HCT116 (cell line): Measurements from ENCODE around the gene CDKN2A. TPM values are rescaled to one million over a fixed set of nuclear protein-coding genes. Genes with fewer than 3 reads are reported as not detected.

Experiments
- ATAC-seq: fragments of 200-7000 bp; cut with Tn5 transposase; 2 replicates; pipeline ENCODE4 v1.9.1; 2020; ENCODE audit warnings: mild to moderate bottlenecking, moderate library complexity
- BruUV-seq: library from RNA; stranded (reverse); fragments of 400-500 nt; replicated peaks from 2 replicates; lab custom pipeline; 2021; lab: Mats Ljungman, UMichigan
- CTCF ChIA-PET: fragments of 300-600 bp; sonication (Branson Sonifier 250); formaldehyde crosslinking; loops from one replicate; lab custom pipeline; 2021; ENCODE audit warnings: antibody characterized with exemption; lab: Charles Lee
- POLR2A ChIA-PET: fragments of 300-600, 350-600 bp; sonication (Branson Sonifier 250); formaldehyde crosslinking; loops from one replicate; lab custom pipeline; 2021; ENCODE audit warnings: antibody characterized with exemption; lab: Charles Lee
- RAD21 ChIA-PET, 2 experiments: fragments of 300-600 bp; sonication (Branson Sonifier 250); formaldehyde crosslinking; loops; one replicate each; lab custom pipeline; 2023; ENCODE audit warnings: low total read pairs in 2 of 2; ENCODE audit not compliant: uncharacterized antibody in 2 of 2, unreplicated experiment in 2 of 2, low non-redundant PET in 1 of 2; lab: Charles Lee
- DNase-seq: peaks from one replicate; pipeline ENCODE4 v3.0.0-alpha.2; 2010; ENCODE audit warnings: low read depth, low spot score
- H2AFZ ChIP-seq: fragments of 200-600 bp; shearing (Covaris generic), sonication (generic); 2 replicates; pipeline ENCODE4 v1.6.1; 2017; ENCODE audit warnings: low read depth, mixed run types, mixed read lengths, antibody characterized with exemption, low read length; ENCODE audit not compliant: poor library complexity, severe bottlenecking
- H3K27ac ChIP-seq: 2 replicates; pipeline ENCODE4 v1.5.1; 2012; ENCODE audit warnings: low read depth, low read length
- H3K27me3 ChIP-seq: fragments of 200-600 bp; sonication (generic); 2 replicates; pipeline ENCODE4 v1.6.1; 2016; ENCODE audit warnings: mixed run types, low read length, mixed read lengths; ENCODE audit not compliant: insufficient read depth
- H3K36me3 ChIP-seq, 2 experiments: fragments of 200-500 bp in 1 of 2; fragments of 200-600 bp in 1 of 2; sonication (Bioruptor generic) in 1 of 2; sonication (generic) in 1 of 2; 2 replicates each; pipeline versions ENCODE4 v1.5.1 to v1.6.1; 2014 to 2016; ENCODE audit warnings: low read length in 2 of 2, inconsistent platforms in 1 of 2, mixed read lengths in 1 of 2, mixed run types in 1 of 2; ENCODE audit not compliant: insufficient read depth in 2 of 2, control insufficient read depth in 1 of 2
- H3K4me1 ChIP-seq, 2 experiments: fragments of 200-600 bp in 1 of 2; sonication (generic) in 1 of 2; 2 replicates each; pipeline versions ENCODE4 v1.5.1 to v1.6.1; 2012 to 2017; ENCODE audit warnings: low read length in 2 of 2, inconsistent platforms in 1 of 2, mild to moderate bottlenecking in 1 of 2, mixed read lengths in 1 of 2, mixed run types in 1 of 2, moderate library complexity in 1 of 2; ENCODE audit not compliant: insufficient read depth in 2 of 2, control insufficient read depth in 1 of 2
- H3K4me2 ChIP-seq: fragments of 200-600 bp; sonication (generic); 2 replicates; pipeline ENCODE4 v1.6.1; 2017; ENCODE audit warnings: mixed run types, low read length, mixed read lengths
- H3K4me3 ChIP-seq, 2 experiments: fragments of 200-600 bp in 1 of 2; sonication (generic) in 1 of 2; replicated peaks in 1 of 2; 2 replicates each; pipeline ENCODE4 v1.5.1; 2011 to 2016; ENCODE audit warnings: low read length in 2 of 2, control low read depth in 1 of 2, low read depth in 1 of 2, mild to moderate bottlenecking in 1 of 2, mixed read lengths in 1 of 2, mixed run types in 1 of 2
- H3K79me2 ChIP-seq: fragments of 200-600 bp; sonication (generic); 2 replicates; pipeline ENCODE4 v1.6.1; 2017; ENCODE audit warnings: mild to moderate bottlenecking, mixed run types, low read length, moderate library complexity, mixed read lengths; ENCODE audit not compliant: insufficient read depth
- H3K9ac ChIP-seq: fragments of 200-600 bp; sonication (generic); 2 replicates; pipeline ENCODE4 v1.6.1; 2016; ENCODE audit warnings: low read length, mixed read lengths
- H3K9me2 ChIP-seq: fragments of 200-600 bp; sonication (generic), shearing (Covaris generic); 2 replicates; pipeline ENCODE4 v1.6.1; 2017; ENCODE audit warnings: mixed run types, mild to moderate bottlenecking, moderate library complexity; ENCODE audit not compliant: insufficient read depth
- H3K9me3 ChIP-seq, 2 experiments: fragments of 200-500 bp in 1 of 2; fragments of 200-600 bp in 1 of 2; sonication (Bioruptor generic) in 1 of 2; sonication (generic) in 1 of 2; 2 replicates each; pipeline ENCODE4 v1.6.1; 2014 to 2017; ENCODE audit warnings: low read length in 2 of 2, mixed read lengths in 2 of 2, inconsistent platforms in 1 of 2, low read depth in 1 of 2, mild to moderate bottlenecking in 1 of 2, mixed run types in 1 of 2, moderate library complexity in 1 of 2; ENCODE audit not compliant: control insufficient read depth in 1 of 2, insufficient read depth in 1 of 2
- H4K20me1 ChIP-seq: fragments of 200-600 bp; sonication (generic), shearing (Covaris generic); 2 replicates; pipeline ENCODE4 v1.6.1; 2017; ENCODE audit warnings: mixed run types, mild to moderate bottlenecking, moderate library complexity; ENCODE audit not compliant: insufficient read depth
- CEBPB ChIP-seq: IDR thresholded peaks from 2 replicates; pipeline ENCODE4 v1.6.1; 2012; ENCODE audit warnings: low read depth
- ELF1 ChIP-seq: IDR thresholded peaks from 2 replicates; pipeline ENCODE4 v1.6.1; 2012; ENCODE audit warnings: low read depth, borderline replicate concordance
- EZH2 ChIP-seq: fragments of 200-600 bp; sonication (generic); IDR thresholded peaks from 2 replicates; pipeline ENCODE4 v1.6.1; 2017; ENCODE audit warnings: antibody characterized with exemption, mixed run types
- EZH2phosphoT487 ChIP-seq: fragments of 200-600 bp; IDR thresholded peaks from 2 replicates; pipeline ENCODE4 v1.6.1; 2018; ENCODE audit warnings: antibody characterized with exemption, borderline replicate concordance
- JUND ChIP-seq: IDR thresholded peaks from 2 replicates; pipeline ENCODE4 v1.6.1; 2012
- POLR2A ChIP-seq: IDR thresholded peaks from 2 replicates; pipeline ENCODE4 v1.7.0; 2011; ENCODE audit warnings: borderline replicate concordance; ENCODE audit not compliant: insufficient read depth, insufficient read length; ENCODE audit errors: extremely low read depth
- RAD21 ChIP-seq: IDR thresholded peaks from 2 replicates; pipeline ENCODE4 v1.6.1; 2012; ENCODE audit warnings: low read depth, mild to moderate bottlenecking
- SIN3A ChIP-seq: IDR thresholded peaks from 2 replicates; pipeline ENCODE4 v1.6.1; 2012; ENCODE audit warnings: low read depth
- SP1 ChIP-seq: IDR thresholded peaks from 2 replicates; pipeline ENCODE4 v1.6.1; 2012; ENCODE audit warnings: low read depth
- SRF ChIP-seq: IDR thresholded peaks from 2 replicates; pipeline ENCODE4 v1.6.1; 2012; ENCODE audit warnings: low read depth
- TCF7L2 ChIP-seq: IDR thresholded peaks from 2 replicates; pipeline ENCODE4 v1.7.0; 2011; ENCODE audit warnings: borderline replicate concordance, inconsistent platforms; ENCODE audit not compliant: insufficient read depth, insufficient read length; ENCODE audit errors: extremely low read depth
- YY1 ChIP-seq: IDR thresholded peaks from 2 replicates; pipeline ENCODE4 v1.6.1; 2011; ENCODE audit warnings: low read length, low read depth, moderate library complexity, mild to moderate bottlenecking; ENCODE audit not compliant: insufficient replicate concordance; ENCODE audit errors: extremely low read depth
- ZFX ChIP-seq: fragments of 450-650 bp; IDR thresholded peaks from 2 replicates; pipeline ENCODE4 v1.6.1; 2017
- intact Hi-C: fragments of 100-400 bp; cut with micrococcal nuclease; formaldehyde crosslinking; loops from 2 replicates; pipeline ENCODE4 v1.10.0; 2022
- total RNA-seq: library from RNA; stranded (reverse); gene quantifications from one replicate; pipeline ENCODE4 v1.2.1, GENCODE V29; 2021; ENCODE audit not compliant: unreplicated experiment
- TF ChIP-seq, protein P1 (sequence below): IDR thresholded peaks from 2 replicates; pipeline ENCODE4 v1.6.1; 2012; ENCODE audit warnings: low read depth
- TF ChIP-seq, protein P2 (sequence below), 3 experiments: fragments of 200-600 bp in 1 of 3; sonication (generic) in 1 of 3; IDR thresholded peaks in 2 of 3; conservative IDR thresholded peaks in 1 of 3; 2 replicates each; pipeline ENCODE4 v1.5.1; 2012 to 2017; ENCODE audit warnings: low read depth in 2 of 3, low read length in 2 of 3, antibody characterized with exemption in 1 of 3, borderline replicate concordance in 1 of 3, control low read depth in 1 of 3, mild to moderate bottlenecking in 1 of 3, mixed read lengths in 1 of 3, mixed run types in 1 of 3, moderate library complexity in 1 of 3; ENCODE audit not compliant: insufficient read depth in 1 of 3

The CDKN2A gene
- total RNA-seq, 1 experiment from 2014 or later, result 89.7 TPM

DNA sequence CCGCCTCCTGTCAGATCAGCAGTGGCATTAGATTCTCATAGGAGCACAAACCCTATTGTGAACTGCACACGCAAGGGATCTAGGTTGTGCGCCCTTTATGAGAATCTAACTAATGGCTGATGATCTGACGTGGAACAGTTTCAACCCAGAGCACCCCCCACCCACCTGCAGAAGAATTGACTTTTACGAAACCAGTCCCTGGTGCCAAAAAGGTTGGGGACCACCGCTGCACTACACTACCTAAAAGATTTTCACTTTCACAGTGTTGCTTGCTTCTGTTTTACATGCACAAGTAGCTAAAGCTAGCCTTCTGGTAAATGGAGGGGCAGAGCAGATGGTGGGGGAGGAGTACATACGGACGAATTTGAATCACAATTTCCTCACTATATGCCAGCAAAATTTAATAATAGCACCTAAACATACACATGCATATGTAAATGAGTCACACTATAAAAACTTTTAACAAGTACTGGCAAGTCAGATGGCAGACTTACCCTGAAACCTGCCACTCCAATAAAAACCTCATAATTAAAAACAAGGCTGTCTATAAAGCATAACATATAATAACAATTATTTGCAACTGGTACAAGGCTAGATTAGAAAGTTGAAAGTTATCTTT lies 38.9 kb upstream of the CDKN2A start (continued):
- TF ChIP-seq, protein P1, sequence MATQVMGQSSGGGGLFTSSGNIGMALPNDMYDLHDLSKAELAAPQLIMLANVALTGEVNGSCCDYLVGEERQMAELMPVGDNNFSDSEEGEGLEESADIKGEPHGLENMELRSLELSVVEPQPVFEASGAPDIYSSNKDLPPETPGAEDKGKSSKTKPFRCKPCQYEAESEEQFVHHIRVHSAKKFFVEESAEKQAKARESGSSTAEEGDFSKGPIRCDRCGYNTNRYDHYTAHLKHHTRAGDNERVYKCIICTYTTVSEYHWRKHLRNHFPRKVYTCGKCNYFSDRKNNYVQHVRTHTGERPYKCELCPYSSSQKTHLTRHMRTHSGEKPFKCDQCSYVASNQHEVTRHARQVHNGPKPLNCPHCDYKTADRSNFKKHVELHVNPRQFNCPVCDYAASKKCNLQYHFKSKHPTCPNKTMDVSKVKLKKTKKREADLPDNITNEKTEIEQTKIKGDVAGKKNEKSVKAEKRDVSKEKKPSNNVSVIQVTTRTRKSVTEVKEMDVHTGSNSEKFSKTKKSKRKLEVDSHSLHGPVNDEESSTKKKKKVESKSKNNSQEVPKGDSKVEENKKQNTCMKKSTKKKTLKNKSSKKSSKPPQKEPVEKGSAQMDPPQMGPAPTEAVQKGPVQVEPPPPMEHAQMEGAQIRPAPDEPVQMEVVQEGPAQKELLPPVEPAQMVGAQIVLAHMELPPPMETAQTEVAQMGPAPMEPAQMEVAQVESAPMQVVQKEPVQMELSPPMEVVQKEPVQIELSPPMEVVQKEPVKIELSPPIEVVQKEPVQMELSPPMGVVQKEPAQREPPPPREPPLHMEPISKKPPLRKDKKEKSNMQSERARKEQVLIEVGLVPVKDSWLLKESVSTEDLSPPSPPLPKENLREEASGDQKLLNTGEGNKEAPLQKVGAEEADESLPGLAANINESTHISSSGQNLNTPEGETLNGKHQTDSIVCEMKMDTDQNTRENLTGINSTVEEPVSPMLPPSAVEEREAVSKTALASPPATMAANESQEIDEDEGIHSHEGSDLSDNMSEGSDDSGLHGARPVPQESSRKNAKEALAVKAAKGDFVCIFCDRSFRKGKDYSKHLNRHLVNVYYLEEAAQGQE, result no peak
- no peak for TF ChIP-seq ZFX
- TF ChIP-seq ELF1, result no peak
- no peak for TF ChIP-seq EZH2
- TF ChIP-seq, all 23 proteins: peak for 0

DNA sequence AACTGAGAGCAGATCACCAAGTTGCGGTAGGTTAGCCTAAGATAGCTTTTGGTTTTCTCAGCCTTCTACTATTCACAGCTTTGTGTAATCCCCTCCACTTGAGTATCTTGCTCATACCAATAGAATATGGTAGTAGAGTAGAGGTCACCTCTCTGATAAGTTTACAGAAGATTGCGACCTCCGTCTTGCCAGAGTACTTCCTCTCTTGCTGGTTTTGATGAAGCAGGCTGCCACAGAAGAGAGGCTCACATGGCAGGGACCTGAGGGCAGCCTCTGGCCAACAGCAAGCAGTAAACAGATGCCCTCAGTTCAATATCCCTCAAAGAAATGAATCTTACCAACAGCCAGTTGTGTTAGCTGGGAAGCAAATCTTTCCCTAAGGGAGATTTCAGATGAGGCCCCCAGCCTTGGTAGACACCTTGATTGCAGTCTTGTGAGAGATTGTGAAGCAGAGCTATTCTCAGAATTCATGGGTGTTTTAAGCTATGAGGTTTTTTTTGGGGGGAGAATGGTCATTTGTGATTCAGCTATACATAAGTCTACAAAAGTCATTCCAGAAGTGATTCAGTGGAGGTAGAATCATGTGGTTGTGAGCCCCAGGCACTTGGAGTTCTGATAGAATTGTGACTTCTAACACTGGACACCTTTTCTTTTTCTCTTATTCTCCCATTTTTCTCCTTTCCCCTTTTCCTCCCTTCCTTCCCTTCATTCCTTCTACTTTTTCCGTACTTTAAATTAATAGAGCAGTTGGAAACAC lies 37.6 kb upstream of the CDKN2A start:
- Histone ChIP-seq H3K27me3 (no peaks in the 10 kb centered on the region), H3K9me3 (no peaks in the 10 kb centered on the region), H4K20me1 (no peaks in the 10 kb centered on the region), H3K79me2 (no peaks in the 10 kb centered on the region), H3K36me3 (no peaks in the 10 kb centered on the region), H3K27ac (no peak overlapping the region), H3K4me2 (no peak overlapping the region), H3K4me3 (no peak overlapping the region), H3K9me2 (no peaks in the 10 kb centered on the region), H3K4me1 (peaks cover 7 to 8% of the 10 kb centered on the region in 2 experiments; a peak in 3 of 4 replicates), H3K9ac (no peak overlapping the region), H2AFZ (no peak overlapping the region)
- POLR2A ChIA-PET, result interaction anchor here (0.7 kb wide), 1 partner anchor 23 kb away, joined by 3 read pairs; the partner anchor contains the start of gene CDKN2B
- TF ChIP-seq ZFX (no peak), SRF (no peak), TCF7L2 (no peak), POLR2A (no peak), SP1 (no peak), SIN3A (no peak), YY1 (no peak), CEBPB (no peak), JUND (no peak), RAD21 (no peak), EZH2phosphoT487 (no peak)
- TF ChIP-seq, protein P2, sequence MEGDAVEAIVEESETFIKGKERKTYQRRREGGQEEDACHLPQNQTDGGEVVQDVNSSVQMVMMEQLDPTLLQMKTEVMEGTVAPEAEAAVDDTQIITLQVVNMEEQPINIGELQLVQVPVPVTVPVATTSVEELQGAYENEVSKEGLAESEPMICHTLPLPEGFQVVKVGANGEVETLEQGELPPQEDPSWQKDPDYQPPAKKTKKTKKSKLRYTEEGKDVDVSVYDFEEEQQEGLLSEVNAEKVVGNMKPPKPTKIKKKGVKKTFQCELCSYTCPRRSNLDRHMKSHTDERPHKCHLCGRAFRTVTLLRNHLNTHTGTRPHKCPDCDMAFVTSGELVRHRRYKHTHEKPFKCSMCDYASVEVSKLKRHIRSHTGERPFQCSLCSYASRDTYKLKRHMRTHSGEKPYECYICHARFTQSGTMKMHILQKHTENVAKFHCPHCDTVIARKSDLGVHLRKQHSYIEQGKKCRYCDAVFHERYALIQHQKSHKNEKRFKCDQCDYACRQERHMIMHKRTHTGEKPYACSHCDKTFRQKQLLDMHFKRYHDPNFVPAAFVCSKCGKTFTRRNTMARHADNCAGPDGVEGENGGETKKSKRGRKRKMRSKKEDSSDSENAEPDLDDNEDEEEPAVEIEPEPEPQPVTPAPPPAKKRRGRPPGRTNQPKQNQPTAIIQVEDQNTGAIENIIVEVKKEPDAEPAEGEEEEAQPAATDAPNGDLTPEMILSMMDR (IDR thresholded peaks at IDR 0.05 in 2 of 3, conservative IDR thresholded peaks at IDR 0.05 in 1 of 3; ENCODE audit: borderline replicate concordance in 1 of 3, insufficient read depth in 1 of 3, low read depth in 2 of 3, low read length in 2 of 3), result no peak
- RAD21 ChIA-PET, result no interaction called here
- intact Hi-C loops, result no loop called here
- CTCF ChIA-PET, result interaction anchor here (0.8 to 1.0 kb wide), 2 partner anchors 23 to 213 kb away, joined by 3 to 4 read pairs; partner anchors contain the start of gene CDKN2B
- DNase-seq, result no peak
- ATAC-seq, result no peak
- BruUV-seq, result no TSS peak
